ENCODE measurements around the gene NFS1.
"Not testable (repeated sequence)": the region's sequence is repeated elsewhere in the genome, so short reads cannot be mapped to it uniquely, and the experiment has no call there.

GRCh38 chr20:35718321-35718720, 19.2 kb upstream of the NFS1 start:
- TF ChIP-seq, protein P1, sequence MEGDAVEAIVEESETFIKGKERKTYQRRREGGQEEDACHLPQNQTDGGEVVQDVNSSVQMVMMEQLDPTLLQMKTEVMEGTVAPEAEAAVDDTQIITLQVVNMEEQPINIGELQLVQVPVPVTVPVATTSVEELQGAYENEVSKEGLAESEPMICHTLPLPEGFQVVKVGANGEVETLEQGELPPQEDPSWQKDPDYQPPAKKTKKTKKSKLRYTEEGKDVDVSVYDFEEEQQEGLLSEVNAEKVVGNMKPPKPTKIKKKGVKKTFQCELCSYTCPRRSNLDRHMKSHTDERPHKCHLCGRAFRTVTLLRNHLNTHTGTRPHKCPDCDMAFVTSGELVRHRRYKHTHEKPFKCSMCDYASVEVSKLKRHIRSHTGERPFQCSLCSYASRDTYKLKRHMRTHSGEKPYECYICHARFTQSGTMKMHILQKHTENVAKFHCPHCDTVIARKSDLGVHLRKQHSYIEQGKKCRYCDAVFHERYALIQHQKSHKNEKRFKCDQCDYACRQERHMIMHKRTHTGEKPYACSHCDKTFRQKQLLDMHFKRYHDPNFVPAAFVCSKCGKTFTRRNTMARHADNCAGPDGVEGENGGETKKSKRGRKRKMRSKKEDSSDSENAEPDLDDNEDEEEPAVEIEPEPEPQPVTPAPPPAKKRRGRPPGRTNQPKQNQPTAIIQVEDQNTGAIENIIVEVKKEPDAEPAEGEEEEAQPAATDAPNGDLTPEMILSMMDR (IDR thresholded peaks at IDR 0.05; ENCODE audit: borderline replicate concordance, extremely low read depth, low read length, poor library complexity, severe bottlenecking): not testable (repeated sequence)
- TF ChIP-seq EZH2 (IDR thresholded peaks at IDR 0.05; ENCODE audit: borderline replicate concordance, low read depth, low read length, severe bottlenecking): not testable (repeated sequence)

Measured in DND-41 (cell line).